Epidermal melanocyte (primary cell): ENCODE data around the gene FAF2.
A peak's percentile ranks its signal among the peaks of the same experiment; 100 is the strongest.
"Not testable (repeated sequence)": the region's sequence is repeated elsewhere in the genome, so short reads cannot be mapped to it uniquely, and the experiment has no call there.

Experiments
- DNase-seq: peaks from one replicate; pipeline ENCODE4 v3.0.0; 2011; ENCODE audit warnings: low spot score; ENCODE audit not compliant: insufficient read length

The FAF2 gene

GRCh38 chr5:176418251-176418650, 29.9 kb upstream of the FAF2 start:
- no peak for DNase-seq

- DNase-seq: no peak
These were observed 28.1 kb upstream of the FAF2 start for GRCh38 chr5:176420086-176420485.

- DNase-seq: no peak
These were observed 27.1 kb upstream of the FAF2 start for GRCh38 chr5:176420972-176421544.

- DNase-seq: no peak
These were observed 24.0 kb upstream of the FAF2 start for GRCh38 chr5:176424181-176424580.

- DNase-seq: no peak
These were observed 23.0 kb upstream of the FAF2 start for GRCh38 chr5:176425138-176425537.

- no peak for DNase-seq
These were observed 22.4 kb upstream of the FAF2 start for GRCh38 chr5:176425791-176426190.

GRCh38 chr5:176426876-176427275, 21.3 kb upstream of the FAF2 start:
- DNase-seq: no peak

- DNase-seq: no peak
These were observed 20.2 kb upstream of the FAF2 start for GRCh38 chr5:176427971-176428370.

- no peak for DNase-seq
These were observed 18.2 kb upstream of the FAF2 start for GRCh38 chr5:176429972-176430371.

- DNase-seq: no peak
These were observed 15.5 kb upstream of the FAF2 start for GRCh38 chr5:176432707-176433106.

- peak; percentile 65 for DNase-seq
These were observed 11.5 kb upstream of the FAF2 start for GRCh38 chr5:176436656-176437055.

- DNase-seq: no peak
These were observed 9.0 kb upstream of the FAF2 start for GRCh38 chr5:176438959-176439757.

- DNase-seq: no peak
These were observed 7.1 kb upstream of the FAF2 start for GRCh38 chr5:176440927-176441706.

- no peak for DNase-seq
These were observed 6.3 kb upstream of the FAF2 start for GRCh38 chr5:176441921-176442323.

- not testable (repeated sequence) for DNase-seq
These were observed 5.3 kb upstream of the FAF2 start for GRCh38 chr5:176442911-176443310.

GRCh38 chr5:176444742-176445141, 3.4 kb upstream of the FAF2 start:
- no peak for DNase-seq

GRCh38 chr5:176446028-176446665, 2.0 kb upstream of the FAF2 start:
- DNase-seq: no peak

GRCh38 chr5:176446884-176447590, 1.1 kb upstream of the FAF2 start:
- no peak for DNase-seq

GRCh38 chr5:176447591-176447977, 601 bp upstream of the FAF2 start:
- peak; percentile 26 for DNase-seq

- no peak for DNase-seq
These were observed 1.9 kb downstream of the FAF2 start for GRCh38 chr5:176450077-176450476.

GRCh38 chr5:176454724-176455394, 6.7 kb downstream of the FAF2 start:
- DNase-seq: no peak
